HT-29 (cell line): ENCODE data around the gene ZNF304. TPM values are rescaled to one million over a fixed set of nuclear protein-coding genes. Genes with fewer than 3 reads are reported as not detected.
A peak's percentile ranks its signal among the peaks of the same experiment; 100 is the strongest.
"Not testable (repeated sequence)": the region's sequence is repeated elsewhere in the genome, so short reads cannot be mapped to it uniquely, and the experiment has no call there.

Source experiments
- DNase-seq: peaks from one replicate; pipeline ENCODE4 v3.0.0-alpha.2; 2015; ENCODE audit warnings: low spot score
- total RNA-seq: library from RNA; depleted of rRNA; stranded (reverse); fragments of >200 nt; shearing (Covaris generic); gene quantifications from 2 replicates; pipeline ENCODE4 v1.2.3, GENCODE V29; 2014

ZNF304 gene
- total RNA-seq, 1 experiment from 2014 or later = not detected

DNA sequence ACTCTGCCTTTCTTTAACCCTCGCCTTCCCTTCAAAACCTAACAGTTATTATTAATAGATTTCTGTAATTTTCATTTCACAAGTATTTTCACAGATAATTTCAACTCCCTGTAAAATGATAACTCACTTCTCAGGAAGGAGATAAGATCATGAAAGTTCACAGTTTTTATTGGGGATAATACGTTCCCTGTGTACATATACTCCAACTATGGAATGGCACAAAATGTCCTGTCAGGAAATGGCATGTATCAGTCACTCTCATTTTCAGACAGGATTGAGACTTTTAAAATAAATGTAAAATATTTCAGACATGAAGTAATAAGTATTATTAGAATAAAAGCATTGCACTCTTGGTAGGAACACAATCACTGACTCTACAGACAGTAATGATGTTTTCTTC, 11.3 kb downstream of the ZNF304 start:
- no peak for DNase-seq

- DNase-seq = peak; percentile 99
Observed at GRCh38 chr19:57362997-57363687, 12.1 kb downstream of the ZNF304 start, which contains the start of the genes TRAPPC2B and ZNF547. Gene TRAPPC2B (plus strand): TSS chr19:57363551. CDS start chr19:57364834, 1,283 bp downstream. Gene ZNF547 (plus strand): TSS chr19:57363551. CDS start chr19:57368556, 5,005 bp downstream.

DNA sequence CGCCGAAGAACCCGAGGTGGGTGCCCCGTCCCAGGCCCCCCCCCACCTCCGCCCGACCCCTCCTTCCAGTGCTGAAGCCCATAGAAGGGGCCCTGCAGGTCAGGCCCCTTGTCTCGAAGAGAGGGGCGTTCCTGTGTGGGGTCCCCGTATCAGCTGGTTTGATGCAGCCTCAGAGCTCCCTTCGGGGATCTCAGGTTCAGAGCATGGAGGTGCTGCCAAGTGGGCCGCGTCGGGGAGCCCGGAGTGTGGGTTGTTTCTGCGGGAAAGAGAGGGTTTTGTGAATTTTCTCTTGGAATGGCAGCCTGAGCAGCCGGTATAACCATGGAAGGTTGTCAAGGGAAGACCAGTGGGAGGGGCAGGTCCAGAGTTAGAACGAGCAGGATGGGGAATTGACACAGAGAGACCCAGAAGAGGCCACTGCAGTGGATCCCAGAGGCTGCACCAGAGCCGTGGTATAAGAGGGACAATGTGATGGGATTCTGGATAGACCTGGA, 12.7 kb downstream of the ZNF304 start:
- peak; percentile 12 for DNase-seq

DNA sequence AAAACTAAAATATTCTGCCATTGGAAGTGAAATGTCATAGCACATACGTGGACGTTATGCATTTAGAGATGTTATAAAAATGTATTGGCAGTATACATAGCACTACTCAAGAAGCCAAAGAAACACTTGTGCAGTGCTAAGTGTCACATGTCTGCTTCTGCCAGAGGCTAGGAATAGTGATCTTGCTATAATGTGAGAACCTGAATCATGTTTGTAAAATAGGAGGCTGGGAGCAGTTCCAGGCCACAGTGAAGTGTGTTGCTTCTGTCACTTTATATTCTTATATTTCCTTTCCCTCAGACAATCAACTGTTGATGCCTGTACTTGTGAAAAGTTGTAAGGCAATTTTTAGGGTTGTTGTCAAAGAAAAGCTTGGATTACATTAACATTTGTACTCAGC, 15.7 kb downstream of the ZNF304 start:
- DNase-seq = no peak

- no peak for DNase-seq
Observed at GRCh38 chr19:57374179-57374578, 23.1 kb downstream of the ZNF304 start.

GRCh38 chr19:57374647-57375046, 23.6 kb downstream of the ZNF304 start:
- not testable (repeated sequence) for DNase-seq

DNA sequence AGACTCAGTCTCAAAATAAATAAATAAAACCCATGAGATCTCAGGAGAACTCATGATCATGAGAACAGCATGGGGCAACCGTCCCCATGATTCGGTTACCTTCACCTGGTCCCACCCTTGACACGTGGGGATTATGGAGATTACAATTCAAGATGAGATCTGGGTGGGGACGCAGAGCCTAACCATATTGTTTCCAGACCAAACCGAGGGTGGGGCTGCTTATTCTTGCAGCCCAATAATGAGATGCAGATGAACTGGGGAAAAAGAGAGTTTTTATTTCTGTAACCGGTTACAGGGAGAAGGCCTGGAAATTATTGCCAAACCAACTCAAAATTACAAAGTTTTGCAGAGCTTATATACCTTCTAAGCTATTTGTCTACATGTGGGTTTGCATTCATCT, 25.1 kb downstream of the ZNF304 start:
- no peak for DNase-seq

- DNase-seq = no peak
Observed at GRCh38 chr19:57377498-57378146, 26.6 kb downstream of the ZNF304 start.

GRCh38 chr19:57380923-57381322, 29.9 kb downstream of the ZNF304 start:
- DNase-seq = no peak

DNA sequence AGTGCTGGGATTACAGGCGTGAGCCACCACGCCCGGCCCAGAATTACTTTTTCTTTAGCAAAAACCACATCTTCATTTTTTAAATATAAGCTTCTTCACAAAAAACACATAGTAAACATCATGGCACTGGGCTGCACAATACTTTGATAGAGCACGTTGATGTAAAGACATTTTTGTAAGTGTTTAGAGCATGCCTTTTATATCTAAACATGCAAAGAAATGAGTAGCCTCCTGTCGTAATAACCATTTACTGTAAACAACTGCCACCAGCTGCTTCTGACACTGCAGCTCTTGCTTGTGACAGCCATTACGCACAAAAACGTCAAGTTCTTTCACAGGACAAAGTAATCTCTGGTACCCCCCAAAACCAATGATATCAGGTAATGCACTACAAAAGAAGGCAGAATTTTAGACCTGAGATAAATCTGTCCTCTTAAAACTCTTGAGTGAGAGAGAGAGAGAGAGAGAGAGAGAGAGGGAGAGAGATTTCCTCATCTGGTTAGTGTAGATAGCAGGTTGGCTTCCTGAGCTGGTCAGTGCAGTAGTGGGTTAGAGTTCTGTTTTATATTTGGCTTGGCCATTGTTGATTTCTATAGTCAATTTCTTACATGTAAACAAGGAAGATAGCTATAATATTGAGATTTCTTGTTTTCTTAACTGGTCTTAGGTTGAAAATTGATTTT, 31.9 kb downstream of the ZNF304 start:
- DNase-seq = no peak

GRCh38 chr19:57389194-57389729, 38.2 kb downstream of the ZNF304 start:
- no peak for DNase-seq

DNA sequence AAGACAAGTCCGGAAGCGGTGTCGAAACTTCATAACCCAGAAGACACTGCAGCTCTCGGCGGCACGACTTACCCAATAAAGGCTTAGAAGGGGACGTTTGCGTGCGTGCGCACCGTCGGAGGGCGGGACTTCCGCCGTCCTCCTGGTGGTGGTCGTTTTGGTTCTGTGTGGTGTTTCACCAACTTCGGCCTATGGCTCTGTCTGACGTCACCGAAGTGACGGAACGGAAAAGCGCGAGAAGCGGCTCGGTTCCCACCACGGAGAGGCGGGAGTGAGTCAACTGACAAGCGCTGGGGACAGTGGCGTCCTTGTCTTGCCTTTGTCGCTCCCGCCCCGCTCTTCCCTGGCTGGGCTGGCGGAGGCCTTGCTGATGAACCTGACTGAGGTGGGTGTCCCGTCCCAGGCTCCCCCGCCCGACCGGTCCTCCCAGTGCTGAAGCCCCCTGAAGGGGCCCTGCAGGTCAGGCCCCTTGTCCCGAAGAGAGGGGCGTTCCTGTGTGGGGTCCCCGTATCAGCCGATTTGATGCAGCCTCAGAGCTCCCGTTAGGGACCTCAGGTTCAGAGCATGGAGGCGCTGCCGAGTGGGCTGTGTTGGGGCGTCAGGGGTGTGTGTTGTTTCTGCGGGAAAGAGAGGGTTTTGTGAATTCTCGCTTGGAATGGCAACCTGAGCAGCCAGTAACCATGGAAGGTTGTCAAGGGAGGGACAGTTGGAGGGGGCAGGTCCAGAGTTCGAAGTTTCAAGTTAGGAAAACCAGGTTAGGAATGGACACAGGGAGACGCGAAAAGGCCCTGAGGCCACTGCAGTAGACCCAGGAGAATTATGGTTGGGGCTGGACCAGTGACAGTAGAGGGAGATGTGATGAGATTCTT, 38.9 kb downstream of the ZNF304 start, which contains the start of gene ZNF548:
Gene ZNF548, plus strand, starts transcription at position 125 of the 869 bp plus-strand sequence. Its CDS starts 246 bp downstream, at position 371.
- DNase-seq = peak; percentile 89

DNA sequence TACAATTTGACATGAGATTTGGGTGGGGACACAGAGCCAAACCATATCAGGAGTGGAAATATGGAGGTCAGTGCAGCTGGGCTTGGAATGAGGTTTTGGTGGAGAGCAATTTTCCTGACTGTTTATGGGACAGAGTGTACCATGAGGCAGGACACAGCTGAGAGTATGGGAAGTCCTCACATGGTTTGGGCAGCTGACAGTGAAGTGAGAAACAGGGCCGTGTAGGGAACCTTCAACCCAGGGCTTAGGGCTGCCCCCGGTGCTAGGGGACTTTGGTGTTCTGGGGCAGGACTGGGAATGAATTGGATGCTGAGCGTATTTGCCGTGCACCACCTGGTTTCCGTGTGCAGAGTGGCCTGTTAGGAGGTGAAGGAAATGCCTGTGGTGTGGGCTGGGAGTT, 44.6 kb downstream of the ZNF304 start:
- no peak for DNase-seq

DNA sequence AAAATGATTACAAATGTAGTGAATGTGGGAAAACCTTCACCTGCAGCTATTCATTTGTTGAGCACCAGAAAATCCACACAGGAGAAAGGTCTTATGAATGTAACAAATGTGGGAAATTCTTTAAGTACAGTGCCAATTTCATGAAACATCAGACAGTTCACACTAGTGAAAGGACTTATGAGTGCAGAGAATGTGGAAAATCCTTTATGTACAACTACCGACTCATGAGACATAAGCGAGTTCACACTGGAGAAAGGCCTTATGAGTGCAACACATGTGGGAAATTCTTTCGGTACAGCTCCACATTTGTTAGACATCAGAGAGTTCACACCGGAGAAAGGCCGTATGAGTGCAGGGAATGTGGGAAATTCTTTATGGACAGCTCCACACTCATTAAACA, 47.8 kb downstream of the ZNF304 start:
- no peak for DNase-seq

- no peak for DNase-seq
Observed at GRCh38 chr19:57403737-57404563, 52.9 kb downstream of the ZNF304 start.

DNA sequence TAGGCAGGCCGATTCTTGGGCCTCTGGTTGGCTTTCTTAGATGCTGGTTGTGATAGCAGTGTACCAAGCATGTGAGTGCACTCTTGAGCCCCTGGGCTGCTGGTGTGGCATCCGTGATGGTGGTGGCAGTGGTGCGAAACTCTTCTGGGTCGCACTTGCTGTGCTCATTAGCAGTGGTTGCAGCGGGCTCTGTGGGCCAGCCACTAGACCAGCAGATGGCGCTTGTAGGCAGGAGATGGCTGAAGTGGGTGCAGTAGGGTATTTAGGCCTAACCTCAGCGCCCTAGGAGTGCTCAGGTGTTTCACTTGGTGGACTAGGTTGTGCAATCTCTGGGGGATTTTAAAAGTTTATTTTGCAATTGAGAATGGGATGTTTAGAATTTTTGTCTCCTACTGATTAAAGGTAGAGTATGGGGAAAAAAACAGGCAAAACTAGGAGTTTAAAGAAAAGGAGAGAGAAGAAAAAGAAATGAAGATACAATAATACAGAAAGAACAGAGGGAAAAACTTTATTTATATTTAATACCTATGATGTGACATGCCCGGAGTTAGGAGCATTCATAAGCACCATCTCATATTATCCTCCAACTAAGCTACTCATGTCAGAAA, 55.5 kb downstream of the ZNF304 start:
- peak; percentile 85 for DNase-seq
